Measurements from ENCODE around the gene PPP1R7.

DNA sequence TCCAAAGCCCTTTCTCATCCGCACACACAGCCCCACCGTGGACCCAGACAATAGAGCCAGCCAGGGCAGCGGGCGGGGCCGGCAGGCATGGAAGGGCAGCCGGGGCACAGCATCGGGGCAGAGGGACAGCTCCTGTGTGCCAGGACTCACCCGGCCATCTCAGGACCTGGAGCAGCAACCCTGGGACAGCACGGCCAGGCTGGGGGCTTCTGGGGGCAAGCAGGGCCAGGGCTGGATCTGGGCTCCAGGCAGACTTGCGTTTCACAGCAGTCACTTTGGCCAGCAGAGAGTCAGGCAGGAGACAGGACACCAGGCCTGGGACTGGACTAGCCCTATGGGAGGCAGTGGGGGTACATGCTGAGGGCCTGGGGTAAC lies 53.7 kb downstream of the PPP1R7 start:
- TF ChIP-seq, protein P1, sequence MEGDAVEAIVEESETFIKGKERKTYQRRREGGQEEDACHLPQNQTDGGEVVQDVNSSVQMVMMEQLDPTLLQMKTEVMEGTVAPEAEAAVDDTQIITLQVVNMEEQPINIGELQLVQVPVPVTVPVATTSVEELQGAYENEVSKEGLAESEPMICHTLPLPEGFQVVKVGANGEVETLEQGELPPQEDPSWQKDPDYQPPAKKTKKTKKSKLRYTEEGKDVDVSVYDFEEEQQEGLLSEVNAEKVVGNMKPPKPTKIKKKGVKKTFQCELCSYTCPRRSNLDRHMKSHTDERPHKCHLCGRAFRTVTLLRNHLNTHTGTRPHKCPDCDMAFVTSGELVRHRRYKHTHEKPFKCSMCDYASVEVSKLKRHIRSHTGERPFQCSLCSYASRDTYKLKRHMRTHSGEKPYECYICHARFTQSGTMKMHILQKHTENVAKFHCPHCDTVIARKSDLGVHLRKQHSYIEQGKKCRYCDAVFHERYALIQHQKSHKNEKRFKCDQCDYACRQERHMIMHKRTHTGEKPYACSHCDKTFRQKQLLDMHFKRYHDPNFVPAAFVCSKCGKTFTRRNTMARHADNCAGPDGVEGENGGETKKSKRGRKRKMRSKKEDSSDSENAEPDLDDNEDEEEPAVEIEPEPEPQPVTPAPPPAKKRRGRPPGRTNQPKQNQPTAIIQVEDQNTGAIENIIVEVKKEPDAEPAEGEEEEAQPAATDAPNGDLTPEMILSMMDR (IDR thresholded peaks at IDR 0.05 in 8 of 11, conservative IDR thresholded peaks at IDR 0.05 in 3 of 11) = no peak
- TF ChIP-seq POLR2AphosphoS5 (IDR thresholded peaks at IDR 0.05) = no peak
